HG03280 (cell line): ENCODE results near the gene NEDD4.
"Not testable (repeated sequence)": the region's sequence is repeated elsewhere in the genome, so short reads cannot be mapped to it uniquely, and the experiment has no call there.

Experiments
- ATAC-seq: cut with Tn5 transposase; IDR thresholded peaks from one replicate; pipeline ENCODE4 v1.9.1; 2021; ENCODE audit warnings: mild to moderate bottlenecking, moderate library complexity; ENCODE audit not compliant: unreplicated experiment

Gene NEDD4

DNA sequence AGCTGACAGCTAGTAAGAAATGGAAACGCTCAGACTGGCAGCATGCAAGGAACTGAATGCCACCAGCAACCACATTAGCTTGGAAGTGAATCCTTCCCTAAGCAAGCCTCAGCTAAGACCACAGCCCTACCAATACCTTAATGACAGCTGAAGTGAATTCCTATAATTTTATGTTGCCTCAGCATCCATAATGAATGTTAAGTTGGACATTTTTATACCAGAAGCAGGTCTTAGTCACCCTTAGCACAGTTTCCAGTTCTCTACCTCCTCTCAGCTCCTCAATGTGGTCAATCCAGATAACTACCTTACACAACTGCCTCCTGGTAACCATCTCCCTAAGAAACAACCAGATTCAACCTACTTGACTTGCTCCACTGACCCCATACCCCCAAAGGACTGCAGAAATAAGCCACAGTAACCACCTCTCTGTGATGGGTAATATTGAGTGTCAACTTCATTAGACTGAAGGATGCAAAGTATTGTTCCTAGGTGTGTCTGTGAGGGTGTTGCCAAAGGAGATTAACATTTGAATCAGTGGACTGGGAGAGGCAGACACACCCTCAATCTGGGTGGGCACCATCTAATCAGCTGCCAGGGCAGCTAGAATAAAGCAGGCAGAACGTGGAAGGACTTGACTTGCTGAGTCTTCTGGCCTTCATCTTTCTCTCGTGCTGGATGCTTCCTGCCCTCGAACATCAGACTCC lies 33.5 kb downstream of the NEDD4 start:
- no peak for ATAC-seq

DNA sequence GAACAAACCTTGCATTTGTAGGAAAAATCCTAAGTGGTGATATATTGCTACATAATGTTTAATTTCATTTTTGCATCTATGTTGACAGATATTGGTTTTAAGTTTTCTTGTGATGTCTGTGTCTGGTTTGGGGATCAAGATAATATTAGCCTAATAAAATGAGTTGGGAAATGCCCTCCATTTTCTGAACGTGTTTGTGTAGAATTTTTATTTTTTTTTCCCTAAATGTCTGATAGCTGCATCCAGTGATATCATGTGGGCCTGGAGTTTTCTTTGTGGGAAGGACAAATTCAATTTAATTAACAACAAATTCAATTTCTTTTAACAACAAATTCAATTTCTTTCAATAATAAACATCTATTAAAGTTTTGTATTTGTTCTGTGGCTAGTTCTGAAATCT lies 35.1 kb downstream of the NEDD4 start:
- no peak for ATAC-seq

DNA sequence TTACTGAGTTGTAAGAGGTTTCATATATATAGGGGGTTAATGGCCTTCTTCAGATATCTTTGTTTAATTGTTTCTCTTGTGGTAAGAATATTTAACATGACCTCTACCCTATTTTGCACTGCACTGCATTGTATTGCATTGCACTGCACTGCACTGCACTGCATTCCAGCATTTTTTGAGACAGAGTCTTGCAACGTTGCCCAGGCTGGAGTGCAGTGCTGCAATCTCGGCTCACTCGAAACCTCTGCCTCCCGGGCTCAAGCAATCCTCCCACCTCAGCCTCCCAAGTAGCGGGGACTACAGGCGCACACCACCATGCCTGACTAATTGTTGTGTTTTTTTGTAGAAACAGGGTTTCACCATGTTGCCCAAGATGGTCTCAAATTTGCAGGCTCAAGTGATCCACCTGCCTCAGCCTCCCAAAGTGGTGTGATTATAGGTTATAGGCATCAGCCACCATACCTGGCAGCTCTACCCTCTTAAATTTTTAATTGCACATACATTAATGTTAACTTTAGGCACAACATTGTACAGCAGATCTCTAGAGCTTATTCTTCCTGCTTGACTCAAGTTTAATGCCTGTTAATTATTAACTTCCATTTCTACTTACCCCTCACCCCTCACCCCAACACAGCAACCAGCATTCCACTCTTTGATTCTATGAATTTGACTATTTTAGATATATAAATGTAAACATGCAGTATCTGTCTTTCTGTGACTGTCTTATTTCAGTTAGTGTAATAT lies 38.4 kb downstream of the NEDD4 start:
- no peak for ATAC-seq

DNA sequence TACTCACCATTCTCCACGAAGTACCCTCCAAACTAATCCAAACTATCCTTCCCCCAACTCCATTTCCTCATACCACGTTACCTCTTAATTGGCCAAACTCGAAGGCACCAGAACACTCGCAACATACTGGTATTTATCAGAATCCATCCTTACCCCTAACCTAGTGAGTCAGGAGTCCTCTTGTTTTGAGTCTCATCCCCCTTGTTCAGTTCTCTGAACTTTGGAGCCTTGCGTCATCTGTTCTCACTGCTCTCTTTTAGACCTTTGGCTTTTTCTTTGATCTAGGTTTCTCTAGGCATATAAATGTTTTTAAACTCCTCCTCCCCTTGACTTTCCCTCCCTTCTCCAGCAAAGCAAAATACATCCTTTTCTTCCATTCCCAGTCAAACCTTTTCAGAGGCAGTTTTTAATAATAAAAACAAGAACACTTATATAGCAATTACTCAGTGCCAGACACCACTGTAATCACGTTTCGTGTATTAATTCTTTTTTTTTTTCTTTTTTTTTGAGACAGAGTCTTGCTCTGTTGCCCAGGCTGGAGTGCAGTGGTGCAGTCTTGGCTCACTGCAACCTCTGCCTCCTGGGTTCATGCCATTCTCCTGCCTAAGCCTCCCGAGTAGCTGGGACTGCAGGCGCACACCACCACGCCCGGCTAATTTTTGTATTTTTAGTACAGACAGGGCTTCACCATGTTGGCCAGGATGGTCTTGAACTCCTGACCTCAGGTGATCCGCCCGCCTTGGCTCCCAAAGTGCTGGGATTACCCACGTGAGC lies 40.7 kb downstream of the NEDD4 start:
- not testable (repeated sequence) for ATAC-seq

DNA sequence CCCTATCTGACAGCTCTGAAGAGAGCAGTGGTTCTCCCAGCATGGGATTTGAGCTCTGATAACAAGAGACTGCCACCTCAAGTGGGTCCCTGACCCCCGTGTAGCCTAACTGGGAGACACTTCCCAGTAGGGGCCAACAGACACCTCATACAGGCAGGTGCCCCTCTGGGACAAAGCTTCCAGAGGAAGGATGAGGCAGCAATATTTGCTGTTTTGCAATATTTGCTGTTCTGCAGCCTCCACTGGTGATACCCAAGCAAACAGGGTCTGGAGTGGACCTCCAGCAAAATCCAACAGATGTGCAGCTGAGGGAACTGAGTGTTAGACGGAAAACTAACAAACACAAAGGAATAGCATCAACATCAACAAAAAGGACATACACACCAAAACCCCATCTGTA lies 48.8 kb downstream of the NEDD4 start:
- ATAC-seq, result not testable (repeated sequence)

DNA sequence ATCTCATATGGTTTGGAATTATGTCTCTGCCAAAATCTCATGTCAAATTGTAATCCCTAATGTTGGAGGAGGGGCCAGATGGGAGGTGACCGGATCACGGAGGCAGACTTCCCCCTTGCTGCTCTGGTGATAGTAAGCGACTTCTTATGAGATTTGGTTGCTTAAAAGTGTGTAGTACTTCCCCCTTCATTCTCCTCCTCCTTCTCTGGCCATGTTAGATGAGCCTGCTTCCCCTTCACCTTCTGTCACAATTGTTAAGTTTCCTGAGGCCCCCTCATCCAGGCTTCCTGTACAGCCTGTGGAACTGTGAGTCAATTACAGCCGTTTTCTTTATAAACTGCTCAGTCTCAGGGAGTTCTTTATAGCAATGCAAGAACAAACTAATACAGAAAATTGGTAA lies 51.1 kb downstream of the NEDD4 start:
- ATAC-seq, result no peak

DNA sequence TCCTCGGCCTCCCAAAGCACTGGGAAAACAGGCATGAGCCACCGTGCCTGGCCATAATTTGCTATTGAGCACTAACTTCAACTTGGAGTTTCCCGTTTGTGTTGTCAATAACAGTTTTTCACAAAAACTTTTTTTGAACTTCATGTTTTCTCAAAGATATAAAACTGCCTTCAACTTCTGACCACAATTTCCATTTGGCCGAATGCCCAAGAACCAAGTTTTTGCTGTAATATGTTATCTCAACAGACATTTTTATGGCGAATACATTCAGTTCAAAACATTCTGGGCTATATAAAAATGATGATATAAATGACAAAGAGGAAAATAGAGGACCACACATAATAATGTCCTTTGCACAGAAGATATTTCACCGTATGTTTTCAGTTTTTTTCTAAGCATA lies 56.4 kb downstream of the NEDD4 start:
- no peak for ATAC-seq

DNA sequence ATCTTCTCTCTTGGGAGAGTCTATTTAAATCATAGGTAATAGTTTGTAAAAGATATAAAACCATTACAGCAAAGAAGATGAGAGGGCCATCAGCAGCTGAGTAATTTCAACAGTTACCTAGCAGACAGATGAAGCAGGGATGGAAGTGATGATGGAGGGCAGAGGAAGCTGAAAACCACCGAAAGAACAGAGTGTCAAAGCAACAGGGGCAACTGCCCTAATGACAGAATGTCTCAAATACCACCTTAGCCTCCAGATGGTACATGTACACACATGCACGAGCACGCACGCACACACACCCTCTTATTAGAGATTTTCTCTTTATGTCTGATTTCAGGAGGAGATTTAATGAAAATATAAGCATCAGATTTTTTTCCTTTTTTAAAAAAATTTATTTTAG lies 64.5 kb downstream of the NEDD4 start:
- ATAC-seq, result no peak

DNA sequence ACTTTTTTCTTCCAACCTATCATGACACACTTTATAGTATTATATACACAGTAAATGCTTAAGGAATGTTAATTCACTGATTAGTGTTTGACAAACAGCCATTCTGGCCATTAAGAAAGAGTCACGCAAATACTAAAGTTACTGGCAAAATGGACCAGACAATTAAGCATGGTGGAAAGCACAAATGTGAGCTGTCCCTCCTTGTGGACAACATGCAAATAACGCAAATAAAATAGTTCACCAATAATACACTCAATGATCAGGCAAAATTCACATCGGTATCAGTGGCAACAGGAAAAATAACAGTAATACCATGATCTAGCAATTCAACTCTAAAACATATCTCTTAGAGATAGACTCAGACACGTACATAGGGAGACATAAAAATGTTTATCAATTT lies 71.7 kb downstream of the NEDD4 start:
- no peak for ATAC-seq

DNA sequence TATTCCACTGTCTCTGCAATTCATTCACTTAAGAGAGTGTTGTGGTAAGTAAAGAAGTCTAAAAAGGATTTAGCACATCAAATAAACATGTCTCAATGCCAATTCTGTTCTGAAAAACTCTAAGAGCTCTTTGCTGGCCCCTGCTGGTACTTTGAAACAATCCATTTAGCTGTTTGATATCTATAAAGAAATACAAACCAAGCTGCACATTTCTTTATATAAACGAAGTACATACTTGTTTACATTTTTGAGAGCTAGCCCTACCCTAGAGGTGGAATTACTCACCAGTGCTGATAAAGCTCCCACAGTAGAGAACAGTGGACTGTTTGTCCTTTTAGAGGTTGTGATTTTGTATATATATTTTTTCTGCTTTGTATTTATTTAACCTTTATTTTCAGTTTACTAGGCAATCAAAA lies 75.5 kb downstream of the NEDD4 start:
- ATAC-seq, result no peak

DNA sequence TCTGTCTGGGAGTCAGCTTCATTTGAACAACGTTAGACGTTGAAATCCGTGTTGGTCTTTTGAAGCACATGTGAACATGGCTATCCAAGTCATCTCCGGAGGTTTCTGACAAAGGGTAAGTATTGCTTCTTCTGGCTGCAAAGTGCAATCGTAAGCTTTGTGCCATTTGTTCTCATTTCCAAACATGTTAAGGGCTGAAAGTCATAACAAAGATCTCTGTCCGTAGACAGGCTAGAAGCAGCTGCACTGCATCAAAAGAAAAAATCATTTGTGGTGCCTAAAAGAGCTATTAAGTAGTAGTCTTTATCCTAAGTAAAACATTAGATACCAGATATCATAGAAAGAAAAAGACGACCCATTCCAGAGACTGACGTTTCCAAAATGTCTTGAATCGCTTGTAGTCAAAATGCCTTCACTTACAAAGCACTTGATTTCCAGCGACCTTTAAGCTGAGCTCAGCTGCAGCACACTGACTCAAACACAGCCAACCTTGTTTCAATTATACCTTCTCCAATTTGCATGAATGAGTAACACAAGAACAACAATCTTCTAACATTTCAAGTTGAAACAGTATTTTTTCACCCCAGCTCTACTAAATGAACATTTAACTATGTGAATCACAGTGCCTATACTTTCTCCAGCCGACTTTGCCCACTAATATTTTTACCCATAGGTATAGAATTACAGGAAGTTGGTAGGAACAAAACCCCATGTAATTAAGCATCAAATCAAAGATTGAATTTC lies 76.6 kb downstream of the NEDD4 start:
- ATAC-seq, result no peak

DNA sequence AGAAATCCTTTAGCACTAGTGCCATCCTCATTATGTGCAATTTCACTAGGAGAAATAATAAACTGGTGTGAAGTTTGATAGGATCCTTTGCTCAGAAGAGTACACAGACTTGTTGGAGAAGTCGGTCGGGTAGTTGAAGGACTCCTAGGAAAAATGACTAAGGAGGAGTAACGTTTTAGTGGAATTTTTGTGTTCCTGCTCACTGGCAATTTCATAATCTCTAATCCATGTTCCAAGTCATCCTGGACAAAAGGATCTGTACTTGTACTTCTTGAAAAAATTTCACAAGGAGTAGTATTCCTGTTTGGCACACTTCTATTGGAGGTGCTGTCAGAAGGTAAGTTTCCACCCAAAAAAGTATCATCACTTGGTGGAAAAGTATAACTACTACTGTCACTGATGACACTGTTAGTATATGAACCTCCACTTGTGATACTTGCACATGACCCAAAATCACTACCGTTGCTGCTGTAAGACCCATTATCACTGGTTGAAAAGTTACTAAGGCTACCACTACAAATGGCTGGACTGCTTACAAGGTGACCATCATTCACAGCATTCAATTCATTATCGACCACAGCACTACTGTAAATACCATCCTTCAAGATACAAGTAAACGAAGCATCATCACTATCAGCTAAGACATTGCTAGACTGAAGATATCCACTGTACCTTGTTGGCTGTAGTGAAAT lies 77.4 kb downstream of the NEDD4 start:
- ATAC-seq, result no peak

DNA sequence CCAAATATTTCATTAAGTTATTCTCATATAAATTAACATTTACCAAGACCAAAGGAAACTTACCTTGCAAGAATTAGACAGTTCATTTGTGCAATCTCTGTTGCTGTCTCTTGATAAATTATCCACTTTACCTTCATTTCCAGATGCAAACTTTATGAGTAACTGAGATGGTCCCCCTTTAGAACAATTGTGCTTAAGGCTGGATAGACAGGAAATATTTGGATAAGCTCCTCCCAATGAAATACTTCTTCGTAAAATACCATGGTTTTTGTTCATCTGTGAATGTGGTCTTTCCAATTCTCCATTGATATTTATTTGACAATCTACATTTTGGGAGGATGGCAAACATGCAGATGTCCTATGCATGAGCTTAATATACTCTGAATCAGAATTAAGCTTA lies 78.2 kb downstream of the NEDD4 start:
- no peak for ATAC-seq

DNA sequence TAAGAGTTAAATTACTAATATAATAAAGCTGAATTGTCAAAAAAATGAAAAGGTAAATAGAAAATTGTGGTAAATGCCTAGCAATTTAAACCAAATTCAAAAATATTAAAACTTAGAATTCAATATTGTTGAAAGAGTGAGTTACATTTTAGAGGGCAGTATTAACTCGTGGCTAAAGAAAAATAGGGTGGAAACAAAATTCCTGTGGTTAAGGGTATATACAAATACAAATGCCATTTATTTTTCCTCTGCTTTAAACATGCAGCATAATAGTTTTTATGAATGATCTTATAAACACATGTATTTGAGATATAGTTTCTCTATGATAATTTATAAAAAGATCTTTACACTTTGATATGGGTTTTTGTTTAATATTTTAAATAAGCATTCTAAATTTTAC lies 79.0 kb downstream of the NEDD4 start:
- ATAC-seq, result no peak

DNA sequence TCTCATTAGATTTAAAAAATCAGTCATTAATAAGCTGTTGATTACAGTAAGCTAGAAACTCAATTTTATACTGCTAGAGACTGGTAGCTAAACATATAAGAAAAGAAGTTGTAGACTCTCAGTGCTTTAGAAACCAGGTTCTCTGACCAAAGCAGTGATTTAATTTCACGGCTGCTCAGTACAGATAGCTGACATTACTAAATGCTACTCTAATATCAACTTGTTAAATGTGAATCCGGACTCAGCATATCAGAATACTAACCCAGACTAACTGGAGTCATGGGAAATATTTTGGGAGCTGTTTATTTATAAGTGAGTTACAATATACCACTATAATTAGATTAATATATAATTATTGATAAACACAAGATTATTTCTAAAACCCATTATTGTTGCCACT lies 80.4 kb downstream of the NEDD4 start:
- no peak for ATAC-seq

DNA sequence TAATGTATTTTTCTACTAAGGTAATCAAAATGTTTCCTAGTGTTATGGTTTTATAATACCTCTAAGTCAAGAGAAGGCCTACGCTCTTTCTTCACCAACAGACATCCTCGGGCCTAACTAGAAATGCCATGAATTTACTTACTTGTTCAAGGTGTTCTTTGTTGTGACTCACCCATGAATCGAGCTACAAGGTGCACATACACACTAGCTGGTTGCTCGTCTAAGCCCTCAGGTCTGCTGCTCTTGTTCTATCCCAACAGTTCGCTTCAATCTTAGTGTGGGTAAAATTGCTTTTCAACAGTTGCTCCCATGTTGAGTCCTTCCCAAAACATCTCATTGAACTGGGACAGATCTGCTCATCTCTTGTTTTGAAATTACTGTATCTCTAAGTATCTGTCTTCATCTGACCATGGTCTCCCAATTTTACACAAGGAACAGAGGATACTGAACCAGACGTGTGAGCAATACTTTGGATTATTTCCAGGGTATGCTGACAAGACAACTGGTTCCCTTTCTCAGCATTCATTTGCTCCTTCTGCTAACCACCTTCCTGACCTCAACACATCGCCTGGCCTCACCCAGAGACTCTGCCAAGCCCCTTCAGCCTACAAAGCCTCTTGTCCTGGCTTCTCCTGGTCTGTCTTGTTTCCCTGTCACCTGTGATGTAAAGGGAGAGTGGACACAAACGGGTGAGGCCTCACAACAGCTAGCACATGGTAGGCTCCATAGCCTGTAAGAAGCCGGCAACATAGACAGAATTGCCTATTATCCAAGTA lies 84.2 kb downstream of the NEDD4 start:
- ATAC-seq, result no peak

DNA sequence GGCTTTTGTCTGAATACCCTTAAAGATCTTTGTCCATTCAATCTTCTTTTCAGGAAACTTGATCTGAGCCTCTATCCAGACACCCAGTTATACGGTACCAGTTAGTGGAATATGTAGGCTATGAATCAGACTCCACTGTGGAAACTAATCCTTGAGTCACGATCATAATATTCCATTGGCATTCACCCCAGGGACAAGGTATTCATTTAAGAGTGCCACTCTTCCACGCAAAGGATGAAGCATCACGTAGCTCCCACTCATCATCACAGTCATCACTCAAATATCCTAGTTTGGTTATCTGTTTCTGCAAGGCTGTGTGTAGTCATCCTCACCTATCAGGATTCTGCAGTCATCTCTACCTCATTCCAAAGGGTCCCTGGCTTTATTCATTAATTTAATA lies 85.6 kb downstream of the NEDD4 start:
- no peak for ATAC-seq

DNA sequence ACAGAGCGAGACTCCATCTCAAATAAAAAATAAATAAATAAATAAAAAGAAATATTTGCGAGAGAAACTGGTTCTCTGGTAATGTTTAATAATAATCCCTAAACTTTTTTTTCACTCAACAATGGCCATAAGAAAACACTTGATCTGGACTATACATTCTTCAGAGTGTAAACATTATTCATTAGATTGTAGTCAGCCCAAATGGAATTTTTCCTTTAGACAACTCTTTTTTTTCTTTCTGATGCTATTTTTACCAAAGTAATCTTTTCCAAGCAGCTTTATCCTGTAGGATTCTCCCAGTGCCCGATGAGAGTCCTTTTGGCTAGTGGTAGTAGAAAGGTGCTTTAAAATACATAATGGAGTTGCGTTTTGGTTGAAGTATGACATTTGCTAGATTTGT lies 90.4 kb downstream of the NEDD4 start:
- no peak for ATAC-seq

DNA sequence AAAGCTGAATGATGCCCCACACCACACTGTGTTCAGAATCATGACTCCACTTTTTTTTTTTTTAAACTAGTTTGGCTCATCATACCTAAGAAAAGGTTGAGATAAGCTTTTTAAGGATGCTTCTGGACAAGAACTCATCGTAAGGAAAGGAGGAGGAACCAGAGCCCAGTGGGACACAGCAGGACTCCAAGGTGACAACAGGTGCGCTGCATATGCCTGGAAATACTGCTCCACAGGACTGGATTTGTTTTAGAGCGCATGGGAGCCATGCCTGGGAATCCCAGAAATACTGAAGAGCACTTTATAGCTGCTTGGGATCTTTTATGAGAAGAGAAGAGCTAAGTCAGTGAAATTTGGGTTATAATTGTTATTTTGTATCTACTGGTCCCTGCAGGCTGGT lies 93.4 kb downstream of the NEDD4 start:
- ATAC-seq, result no peak

DNA sequence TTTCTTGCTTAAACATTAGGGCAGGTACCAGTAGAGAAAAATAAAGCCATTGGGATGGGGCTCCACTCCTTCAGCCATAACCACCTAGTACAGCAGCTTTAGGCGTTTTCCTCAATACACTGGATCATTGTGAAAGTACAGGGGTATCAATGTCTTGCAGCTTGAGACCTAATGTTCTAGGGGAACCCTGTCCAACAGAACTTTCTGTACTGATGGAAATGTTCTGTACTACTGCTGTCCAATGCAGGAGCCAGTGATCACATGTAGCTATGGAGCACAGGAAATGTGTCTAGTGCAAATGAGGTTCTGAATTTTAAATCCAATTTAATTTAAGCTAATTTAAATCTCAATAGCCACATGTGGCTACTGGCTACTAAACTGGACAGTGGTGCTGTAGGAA lies 93.9 kb downstream of the NEDD4 start:
- ATAC-seq, result no peak
